Astrocyte of the spinal cord (primary cell): ENCODE results near the gene TERC.

Source experiments
- DNase-seq: peaks from one replicate; pipeline ENCODE4 v3.0.0; 2011; ENCODE audit warnings: low read depth, low spot score
- H3K4me3 ChIP-seq: 2 replicates; pipeline ENCODE4 v1.5.1; 2011; ENCODE audit warnings: low read depth, mild to moderate bottlenecking, low read length, moderate library complexity
- CTCF ChIP-seq: IDR thresholded peaks from 2 replicates; pipeline ENCODE4 v1.5.1; 2012; ENCODE audit warnings: low read depth, mild to moderate bottlenecking, low read length, inconsistent platforms
- in situ Hi-C: cut with HindIII; loops from 2 replicates; pipeline ENCODE4 v1.10.0; 2017; ENCODE audit warnings: low sequenced_read_pairs

Gene TERC

GRCh38 chr3:169787120-169787519, 22.3 kb upstream of the TERC start:
- no peak overlapping the region for H3K4me3 ChIP-seq
- TF ChIP-seq CTCF = no peak
- in situ Hi-C loops = no loop called here
- no peak for DNase-seq

- in situ Hi-C loops = no loop called here
- H3K4me3 ChIP-seq = no peak overlapping the region
- DNase-seq = no peak
- TF ChIP-seq CTCF = no peak
Measured at GRCh38 chr3:169781209-169781855, 16.5 kb upstream of the TERC start.

GRCh38 chr3:169780742-169781141, 15.9 kb upstream of the TERC start:
- TF ChIP-seq CTCF = no peak
- no peak for DNase-seq
- in situ Hi-C loops = no loop called here
- H3K4me3 ChIP-seq = no peak overlapping the region

GRCh38 chr3:169777822-169778221, 13.0 kb upstream of the TERC start:
- in situ Hi-C loops = no loop called here
- TF ChIP-seq CTCF = no peak

GRCh38 chr3:169774186-169774585, 9.3 kb upstream of the TERC start:
- in situ Hi-C loops = no loop called here
- H3K4me3 ChIP-seq = peak overlapping the region; percentile 100
- no peak for DNase-seq
- TF ChIP-seq CTCF = no peak

More at GRCh38 chr3:169777822-169778221, 13.0 kb upstream of the TERC start:
- H3K4me3 ChIP-seq = no peak overlapping the region
- DNase-seq = no peak

- DNase-seq = peak; percentile 89
- TF ChIP-seq CTCF = no peak
- peak within 1 kb of the TSS; percentile 100 for H3K4me3 ChIP-seq
- in situ Hi-C loops = no loop called here
Measured at GRCh38 chr3:169772897-169773816, 8.3 kb upstream of the TERC start, which contains the start of gene MYNN. MYNN (plus strand) TSS chr3:169773396; CDS start chr3:169774296, 900 bp downstream.
